GM21381 (cell line): Measurements from ENCODE around the gene NOP10.
"Not testable (repeated sequence)": the region's sequence is repeated elsewhere in the genome, so short reads cannot be mapped to it uniquely, and the experiment has no call there.

Experiments used
- ATAC-seq: cut with Tn5 transposase; IDR thresholded peaks from one replicate; pipeline ENCODE4 v1.9.1; 2021; ENCODE audit warnings: mild to moderate bottlenecking, moderate library complexity; ENCODE audit not compliant: unreplicated experiment

The NOP10 gene

DNA sequence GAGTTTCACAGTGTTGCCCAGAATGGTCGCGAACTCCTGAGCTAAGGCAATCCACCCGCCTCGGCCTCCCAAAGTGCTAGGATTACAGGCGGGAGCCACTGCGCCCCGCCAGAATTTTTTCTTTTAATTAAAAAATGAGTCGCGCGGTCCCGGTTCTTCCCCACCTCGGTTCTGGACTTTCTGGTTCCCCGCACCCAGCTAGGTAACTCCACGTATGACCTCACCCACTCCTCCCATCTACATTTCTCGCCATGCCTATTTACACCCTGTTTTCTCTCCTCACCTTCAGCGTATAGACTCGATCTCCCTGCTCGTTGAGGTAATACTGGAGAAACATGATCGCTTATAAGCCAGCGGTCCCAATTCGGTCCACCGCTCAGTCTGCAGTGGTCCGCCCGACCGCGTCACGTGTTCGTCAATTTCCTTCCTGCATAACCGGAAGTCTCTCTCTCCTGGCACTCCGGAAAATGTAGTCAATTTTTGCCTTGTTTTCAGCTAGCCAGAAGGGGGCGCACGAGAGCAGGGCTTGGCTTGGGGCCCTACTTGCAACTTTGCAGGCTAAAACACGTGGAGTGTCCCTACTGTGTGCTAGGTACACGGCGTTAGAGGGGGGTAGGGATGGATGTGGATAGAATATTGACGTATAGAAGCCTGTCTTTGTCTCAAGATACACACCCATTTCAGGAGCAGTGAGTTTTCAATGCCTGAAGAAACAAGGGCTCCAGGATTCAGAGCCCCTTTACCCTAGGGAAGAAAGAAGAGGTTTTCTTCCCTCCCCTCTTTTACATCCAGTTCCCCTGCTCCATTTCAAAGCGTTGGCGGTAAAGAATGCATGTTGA is at the start of gene NOP10, which contains the start of gene NUTM1:
TSS of gene NOP10 (minus strand) at position 400 of the 839 bp plus-strand sequence. CDS start at position 337, 63 bp downstream.
TSS of gene NUTM1 (plus strand) at position 579 of the 839 bp plus-strand sequence. CDS start 382 bp downstream, outside the sequence.
- ATAC-seq, result peak; percentile 86

DNA sequence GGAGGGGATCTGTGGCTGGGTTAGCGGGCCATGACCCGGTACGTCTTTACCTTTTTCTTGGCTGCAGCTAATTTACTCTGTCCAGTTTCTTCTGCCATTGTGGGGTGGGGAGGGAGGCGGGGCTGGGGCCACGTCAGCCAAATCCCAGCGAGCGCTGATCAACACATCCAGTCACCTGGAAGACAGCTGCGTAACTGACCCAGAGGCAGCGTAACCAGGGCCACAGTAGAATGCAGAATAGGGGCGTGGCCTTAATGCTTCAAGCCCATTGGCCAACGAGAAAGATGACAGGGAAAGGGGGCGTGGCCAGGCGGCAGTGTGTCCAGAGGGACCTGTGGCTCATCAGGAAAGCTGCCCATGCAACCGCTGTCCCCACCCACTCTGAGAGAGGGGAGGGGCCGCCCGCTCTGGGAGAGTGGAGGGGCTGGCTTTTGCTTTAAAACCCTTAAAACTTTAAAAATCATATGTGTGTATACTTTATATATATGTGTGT is 46.7 kb upstream of the NOP10 start:
- ATAC-seq, result not testable (repeated sequence)

DNA sequence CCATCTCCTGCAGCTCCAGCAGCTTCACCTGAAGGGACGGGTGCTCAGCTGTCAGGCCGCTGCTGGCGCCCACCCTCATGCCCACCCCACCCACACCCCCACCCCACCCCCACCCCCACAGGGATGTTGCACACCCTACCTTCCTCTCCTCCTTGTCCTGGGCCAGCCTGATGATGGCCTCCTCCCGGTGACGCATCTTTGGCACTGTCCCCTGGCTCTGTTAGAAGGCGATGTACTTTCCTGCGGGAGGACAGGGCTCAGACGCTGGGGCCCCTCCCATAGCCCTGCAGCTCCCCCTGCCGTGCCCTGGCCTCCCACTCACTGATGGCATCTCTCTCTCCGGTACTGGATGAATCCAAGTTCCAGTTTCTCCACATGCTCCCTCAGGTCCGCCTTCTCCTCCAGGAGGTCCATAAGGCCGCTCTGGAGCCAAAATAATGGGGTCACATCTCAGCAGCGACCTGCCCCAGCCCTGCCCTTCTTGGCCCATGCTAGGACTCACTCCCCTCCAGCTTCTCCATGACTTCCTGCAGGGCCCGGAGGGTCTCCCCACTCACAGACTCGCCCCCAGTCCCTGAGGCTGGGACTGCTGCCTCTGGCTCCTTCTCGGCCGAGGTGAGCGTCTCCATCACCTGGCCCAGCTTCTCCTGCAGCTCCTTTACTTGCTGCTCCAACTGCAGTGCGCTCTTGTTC is 39.0 kb upstream of the NOP10 start:
- not testable (repeated sequence) for ATAC-seq

DNA sequence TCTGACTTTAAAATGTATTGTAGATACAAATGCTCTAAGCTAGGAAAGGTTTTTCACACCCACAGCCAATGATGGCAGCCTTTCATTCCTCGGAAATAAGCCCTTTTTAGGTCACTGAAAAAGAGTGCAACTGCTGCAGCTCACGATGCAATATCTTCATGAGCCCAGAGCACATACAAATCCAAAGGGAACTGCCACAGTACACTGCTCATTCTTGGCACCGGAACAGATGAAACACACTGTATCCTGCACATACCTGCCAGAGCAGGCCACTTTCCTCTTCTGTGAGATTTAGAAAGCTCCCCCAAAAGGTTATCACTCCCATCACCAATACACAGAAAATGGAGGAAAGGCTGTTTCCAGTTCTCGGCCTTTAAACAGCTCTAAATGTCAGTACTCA is 37.6 kb upstream of the NOP10 start:
- ATAC-seq, result not testable (repeated sequence)

GRCh38 chr15:34376856-34377255 is 33.9 kb upstream of the NOP10 start:
- no peak for ATAC-seq

DNA sequence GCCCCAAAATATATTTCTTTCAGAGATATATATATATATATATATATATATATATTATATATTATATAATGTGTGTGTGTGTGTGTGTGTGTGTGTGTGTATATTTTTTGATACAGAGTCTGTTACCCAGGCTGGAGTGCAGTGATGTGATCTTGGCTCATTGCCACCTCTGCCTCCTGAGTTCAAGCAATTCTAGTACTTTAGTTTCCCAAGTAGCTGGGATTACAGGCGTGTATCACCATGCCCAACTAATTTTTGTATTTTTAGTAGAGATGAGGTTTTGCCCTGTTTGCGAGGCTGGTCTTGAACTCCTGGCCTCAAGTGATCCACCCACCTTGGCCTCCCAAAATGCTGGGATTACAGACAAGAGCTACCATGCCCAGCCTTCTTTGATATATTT is 32.6 kb upstream of the NOP10 start:
- not testable (repeated sequence) for ATAC-seq

GRCh38 chr15:34374816-34375215 is 31.9 kb upstream of the NOP10 start:
- ATAC-seq, result no peak

DNA sequence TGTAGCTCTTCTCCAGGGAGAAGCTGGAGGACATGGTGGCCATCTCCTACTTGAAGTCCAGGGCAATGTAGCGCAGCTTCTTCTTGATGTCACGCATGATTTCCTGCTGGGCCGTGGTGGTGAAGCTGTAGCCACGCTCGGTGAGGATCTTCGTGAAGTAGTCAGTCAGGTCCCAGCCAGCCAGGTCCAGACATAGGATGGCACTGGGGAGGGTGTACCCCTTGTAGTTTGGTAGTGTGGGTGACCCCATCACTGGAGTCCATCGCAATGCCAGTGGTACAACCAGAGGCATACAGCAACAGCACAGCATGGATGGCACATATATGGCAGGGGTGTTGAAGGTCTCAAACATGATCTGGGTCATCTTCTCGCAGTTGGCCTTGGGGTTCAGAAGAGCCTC is 31.0 kb upstream of the NOP10 start:
- ATAC-seq, result no peak

DNA sequence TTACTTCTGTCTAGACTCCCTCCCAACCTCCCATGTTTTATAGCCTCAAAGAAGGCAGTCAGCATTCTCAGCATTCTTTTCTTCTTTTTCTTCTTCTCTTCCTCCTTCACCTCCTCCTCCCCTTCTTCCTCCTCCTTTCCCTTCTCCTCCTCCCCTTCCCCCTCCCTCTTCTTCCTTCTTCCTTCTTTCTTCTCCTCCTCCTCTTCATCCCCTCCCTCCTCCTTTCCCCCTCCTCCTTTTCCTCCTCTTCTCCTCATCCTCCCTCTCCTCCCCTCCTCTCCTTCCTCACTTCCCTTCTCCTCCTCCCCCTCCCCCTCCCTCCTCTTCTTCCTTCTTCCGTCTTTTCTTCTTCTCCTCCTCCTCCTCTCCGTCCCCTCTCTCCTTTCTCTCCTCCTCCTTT is 27.7 kb upstream of the NOP10 start:
- no peak for ATAC-seq

GRCh38 chr15:34370129-34370528 is 27.2 kb upstream of the NOP10 start:
- ATAC-seq, result no peak

DNA sequence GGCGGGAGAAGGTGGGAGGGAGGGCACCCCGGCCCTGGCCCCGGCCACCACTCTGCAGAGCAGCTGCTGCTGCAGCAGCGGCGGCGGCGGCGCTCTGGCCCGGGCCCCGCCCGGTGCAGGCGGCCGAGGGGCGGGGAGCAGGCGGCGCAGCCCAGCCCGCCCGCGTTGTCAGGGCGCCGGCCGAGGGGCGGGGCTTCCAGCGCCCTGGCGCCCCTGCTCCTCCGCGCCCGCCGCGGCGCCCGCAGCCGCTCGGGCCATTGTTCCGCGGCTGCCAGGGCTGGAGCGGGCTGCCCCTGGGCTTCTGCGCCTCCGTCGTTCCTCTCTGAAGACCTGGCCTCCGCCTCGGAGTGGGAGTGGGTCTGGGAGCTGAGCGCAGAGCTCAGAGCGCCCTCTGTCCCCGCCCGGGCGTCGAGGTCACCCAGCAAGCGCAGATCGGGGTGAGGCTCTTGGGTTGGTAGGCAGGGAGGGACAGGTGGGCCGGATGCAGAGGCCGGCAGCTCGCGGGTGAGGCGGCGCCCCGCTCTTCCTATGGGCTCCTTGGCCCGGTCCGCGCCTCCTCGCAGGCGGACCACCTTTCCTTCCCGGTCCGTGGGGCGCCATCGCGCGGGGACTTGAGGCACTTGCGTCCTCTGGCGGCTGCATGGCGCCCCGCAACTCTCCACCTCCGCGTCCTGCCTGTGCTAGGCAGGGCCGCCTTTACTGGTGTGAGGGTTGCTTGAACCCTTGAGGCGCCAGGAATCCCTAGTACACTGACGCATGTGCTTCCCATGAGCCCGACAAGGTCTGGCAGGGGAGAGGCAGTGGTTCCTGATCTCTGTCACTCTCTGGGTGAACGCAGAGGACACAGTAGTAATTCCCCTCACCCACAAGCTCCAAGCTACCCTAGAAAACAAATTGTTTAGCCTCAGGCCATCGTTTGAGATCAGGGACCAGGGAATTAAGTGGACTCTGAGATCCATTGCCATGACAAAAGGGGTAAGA is 24.5 kb upstream of the NOP10 start, which contains the start of gene LPCAT4:
TSS of gene LPCAT4 (minus strand) at position 96 of the 981 bp plus-strand sequence. CDS start 96 bp downstream, outside the sequence.
- peak; percentile 75 for ATAC-seq

- no peak for ATAC-seq
These were observed 23.5 kb upstream of the NOP10 start for GRCh38 chr15:34366271-34367065.

GRCh38 chr15:34365836-34366235 is 22.9 kb upstream of the NOP10 start:
- ATAC-seq, result no peak

- ATAC-seq, result no peak
These were observed 22.3 kb upstream of the NOP10 start for GRCh38 chr15:34365091-34365825.

DNA sequence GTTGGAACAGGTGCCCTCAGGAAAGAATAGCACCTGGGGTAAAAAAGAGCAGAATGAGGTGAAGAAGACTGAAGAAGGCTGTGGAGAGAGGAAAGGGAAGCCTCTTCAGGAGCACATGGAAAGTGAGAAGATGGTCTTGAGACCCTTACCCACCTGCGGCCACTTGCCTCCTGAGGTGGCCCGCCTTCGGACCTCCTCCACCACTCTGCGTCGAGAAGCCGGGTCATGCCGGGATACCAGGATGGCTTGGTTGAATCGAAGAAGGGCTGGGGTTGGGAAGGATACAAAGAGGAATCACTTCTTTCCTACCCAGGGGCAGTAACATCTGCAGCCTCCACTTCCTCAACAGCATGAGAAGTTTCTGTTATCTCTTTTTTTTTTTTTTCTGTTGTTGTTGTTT is 21.1 kb upstream of the NOP10 start:
- ATAC-seq, result no peak

GRCh38 chr15:34362047-34362773 is 19.3 kb upstream of the NOP10 start:
- ATAC-seq, result no peak

- no peak for ATAC-seq
These were observed 18.3 kb upstream of the NOP10 start for GRCh38 chr15:34361278-34361677.

DNA sequence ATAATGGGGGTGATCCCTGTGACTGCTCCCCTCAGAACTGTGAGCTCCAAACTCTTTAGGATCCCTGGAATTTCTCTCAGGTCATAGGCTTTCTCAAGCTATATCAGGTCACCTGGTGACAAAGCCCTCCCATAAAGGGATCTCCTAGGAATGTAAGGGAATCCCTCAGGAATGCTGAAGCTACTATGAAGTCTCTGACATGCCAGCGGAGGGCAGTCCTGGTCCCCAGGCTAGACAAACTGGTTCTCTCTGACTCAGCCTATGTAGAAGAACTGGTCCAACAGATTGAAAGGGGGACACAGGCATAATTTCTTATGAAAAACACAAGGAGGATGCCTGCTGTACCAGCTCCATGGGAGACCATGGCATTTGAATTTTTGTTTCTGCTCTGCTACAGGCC is 17.4 kb upstream of the NOP10 start:
- ATAC-seq, result no peak
